HCT116 (cell line): ENCODE measurements around the gene CEP120. TPM values are rescaled to one million over a fixed set of nuclear protein-coding genes. Genes with fewer than 3 reads are reported as not detected.

Experiments used
- ATAC-seq: fragments of 200-7000 bp; cut with Tn5 transposase; 2 replicates; pipeline ENCODE4 v1.9.1; 2020; ENCODE audit warnings: mild to moderate bottlenecking, moderate library complexity
- BruUV-seq: library from RNA; stranded (reverse); fragments of 400-500 nt; replicated peaks from 2 replicates; lab custom pipeline; 2021; lab: Mats Ljungman, UMichigan
- CTCF ChIA-PET: fragments of 300-600 bp; sonication (Branson Sonifier 250); formaldehyde crosslinking; loops from one replicate; lab custom pipeline; 2021; ENCODE audit warnings: antibody characterized with exemption; lab: Charles Lee
- POLR2A ChIA-PET: fragments of 300-600, 350-600 bp; sonication (Branson Sonifier 250); formaldehyde crosslinking; loops from one replicate; lab custom pipeline; 2021; ENCODE audit warnings: antibody characterized with exemption; lab: Charles Lee
- RAD21 ChIA-PET, 2 experiments: fragments of 300-600 bp; sonication (Branson Sonifier 250); formaldehyde crosslinking; loops; one replicate each; lab custom pipeline; 2023; ENCODE audit warnings: low total read pairs in 2 of 2; ENCODE audit not compliant: uncharacterized antibody in 2 of 2, unreplicated experiment in 2 of 2, low non-redundant PET in 1 of 2; lab: Charles Lee
- DNase-seq: peaks from one replicate; pipeline ENCODE4 v3.0.0-alpha.2; 2010; ENCODE audit warnings: low read depth, low spot score
- H2AFZ ChIP-seq: fragments of 200-600 bp; shearing (Covaris generic), sonication (generic); 2 replicates; pipeline ENCODE4 v1.6.1; 2017; ENCODE audit warnings: low read depth, mixed run types, mixed read lengths, antibody characterized with exemption, low read length; ENCODE audit not compliant: poor library complexity, severe bottlenecking
- H3K27ac ChIP-seq: 2 replicates; pipeline ENCODE4 v1.5.1; 2012; ENCODE audit warnings: low read depth, low read length
- H3K27me3 ChIP-seq: fragments of 200-600 bp; sonication (generic); 2 replicates; pipeline ENCODE4 v1.6.1; 2016; ENCODE audit warnings: mixed run types, low read length, mixed read lengths; ENCODE audit not compliant: insufficient read depth
- H3K36me3 ChIP-seq, 2 experiments: fragments of 200-500 bp in 1 of 2; fragments of 200-600 bp in 1 of 2; sonication (Bioruptor generic) in 1 of 2; sonication (generic) in 1 of 2; 2 replicates each; pipeline versions ENCODE4 v1.5.1 to v1.6.1; 2014 to 2016; ENCODE audit warnings: low read length in 2 of 2, inconsistent platforms in 1 of 2, mixed read lengths in 1 of 2, mixed run types in 1 of 2; ENCODE audit not compliant: insufficient read depth in 2 of 2, control insufficient read depth in 1 of 2
- H3K4me1 ChIP-seq, 2 experiments: fragments of 200-600 bp in 1 of 2; sonication (generic) in 1 of 2; 2 replicates each; pipeline versions ENCODE4 v1.5.1 to v1.6.1; 2012 to 2017; ENCODE audit warnings: low read length in 2 of 2, inconsistent platforms in 1 of 2, mild to moderate bottlenecking in 1 of 2, mixed read lengths in 1 of 2, mixed run types in 1 of 2, moderate library complexity in 1 of 2; ENCODE audit not compliant: insufficient read depth in 2 of 2, control insufficient read depth in 1 of 2
- H3K4me2 ChIP-seq: fragments of 200-600 bp; sonication (generic); 2 replicates; pipeline ENCODE4 v1.6.1; 2017; ENCODE audit warnings: mixed run types, low read length, mixed read lengths
- H3K4me3 ChIP-seq, 2 experiments: fragments of 200-600 bp in 1 of 2; sonication (generic) in 1 of 2; replicated peaks in 1 of 2; 2 replicates each; pipeline ENCODE4 v1.5.1; 2011 to 2016; ENCODE audit warnings: low read length in 2 of 2, control low read depth in 1 of 2, low read depth in 1 of 2, mild to moderate bottlenecking in 1 of 2, mixed read lengths in 1 of 2, mixed run types in 1 of 2
- H3K79me2 ChIP-seq: fragments of 200-600 bp; sonication (generic); 2 replicates; pipeline ENCODE4 v1.6.1; 2017; ENCODE audit warnings: mild to moderate bottlenecking, mixed run types, low read length, moderate library complexity, mixed read lengths; ENCODE audit not compliant: insufficient read depth
- H3K9ac ChIP-seq: fragments of 200-600 bp; sonication (generic); 2 replicates; pipeline ENCODE4 v1.6.1; 2016; ENCODE audit warnings: low read length, mixed read lengths
- H3K9me2 ChIP-seq: fragments of 200-600 bp; sonication (generic), shearing (Covaris generic); 2 replicates; pipeline ENCODE4 v1.6.1; 2017; ENCODE audit warnings: mixed run types, mild to moderate bottlenecking, moderate library complexity; ENCODE audit not compliant: insufficient read depth
- H3K9me3 ChIP-seq, 2 experiments: fragments of 200-500 bp in 1 of 2; fragments of 200-600 bp in 1 of 2; sonication (Bioruptor generic) in 1 of 2; sonication (generic) in 1 of 2; 2 replicates each; pipeline ENCODE4 v1.6.1; 2014 to 2017; ENCODE audit warnings: low read length in 2 of 2, mixed read lengths in 2 of 2, inconsistent platforms in 1 of 2, low read depth in 1 of 2, mild to moderate bottlenecking in 1 of 2, mixed run types in 1 of 2, moderate library complexity in 1 of 2; ENCODE audit not compliant: control insufficient read depth in 1 of 2, insufficient read depth in 1 of 2
- H4K20me1 ChIP-seq: fragments of 200-600 bp; sonication (generic), shearing (Covaris generic); 2 replicates; pipeline ENCODE4 v1.6.1; 2017; ENCODE audit warnings: mixed run types, mild to moderate bottlenecking, moderate library complexity; ENCODE audit not compliant: insufficient read depth
- CBX3 ChIP-seq: IDR thresholded peaks from 2 replicates; pipeline ENCODE4 v1.6.1; 2012; ENCODE audit warnings: low read depth
- CEBPB ChIP-seq: IDR thresholded peaks from 2 replicates; pipeline ENCODE4 v1.6.1; 2012; ENCODE audit warnings: low read depth
- EGR1 ChIP-seq: IDR thresholded peaks from 2 replicates; pipeline ENCODE4 v1.6.1; 2012; ENCODE audit warnings: low read depth
- ELF1 ChIP-seq: IDR thresholded peaks from 2 replicates; pipeline ENCODE4 v1.6.1; 2012; ENCODE audit warnings: low read depth, borderline replicate concordance
- EZH2 ChIP-seq: fragments of 200-600 bp; sonication (generic); IDR thresholded peaks from 2 replicates; pipeline ENCODE4 v1.6.1; 2017; ENCODE audit warnings: antibody characterized with exemption, mixed run types
- EZH2phosphoT487 ChIP-seq: fragments of 200-600 bp; IDR thresholded peaks from 2 replicates; pipeline ENCODE4 v1.6.1; 2018; ENCODE audit warnings: antibody characterized with exemption, borderline replicate concordance
- JUND ChIP-seq: IDR thresholded peaks from 2 replicates; pipeline ENCODE4 v1.6.1; 2012
- POLR2AphosphoS5 ChIP-seq: IDR thresholded peaks from 2 replicates; pipeline ENCODE4 v1.6.1; 2011; ENCODE audit warnings: mild to moderate bottlenecking, low read depth, low read length, moderate library complexity
- REST ChIP-seq: IDR thresholded peaks from 2 replicates; pipeline ENCODE4 v1.6.1; 2012; ENCODE audit warnings: low read depth
- SP1 ChIP-seq: IDR thresholded peaks from 2 replicates; pipeline ENCODE4 v1.6.1; 2012; ENCODE audit warnings: low read depth
- ZFX ChIP-seq: fragments of 450-650 bp; IDR thresholded peaks from 2 replicates; pipeline ENCODE4 v1.6.1; 2017
- ZNF274 ChIP-seq: fragments of 200-500 bp; sonication (Bioruptor generic); IDR thresholded peaks from 2 replicates; pipeline ENCODE4 v1.6.1; 2014; ENCODE audit warnings: mild to moderate bottlenecking, low read depth, low read length, inconsistent platforms
- intact Hi-C: fragments of 100-400 bp; cut with micrococcal nuclease; formaldehyde crosslinking; loops from 2 replicates; pipeline ENCODE4 v1.10.0; 2022
- total RNA-seq: library from RNA; stranded (reverse); gene quantifications from one replicate; pipeline ENCODE4 v1.2.1, GENCODE V29; 2021; ENCODE audit not compliant: unreplicated experiment
- TF ChIP-seq, protein P1 (sequence below), 3 experiments: fragments of 200-600 bp in 1 of 3; sonication (generic) in 1 of 3; IDR thresholded peaks in 2 of 3; conservative IDR thresholded peaks in 1 of 3; 2 replicates each; pipeline ENCODE4 v1.5.1; 2012 to 2017; ENCODE audit warnings: low read depth in 2 of 3, low read length in 2 of 3, antibody characterized with exemption in 1 of 3, borderline replicate concordance in 1 of 3, control low read depth in 1 of 3, mild to moderate bottlenecking in 1 of 3, mixed read lengths in 1 of 3, mixed run types in 1 of 3, moderate library complexity in 1 of 3; ENCODE audit not compliant: insufficient read depth in 1 of 3
- TF ChIP-seq, protein P2 (sequence below): IDR thresholded peaks from 2 replicates; pipeline ENCODE4 v1.6.1; 2011; ENCODE audit warnings: mild to moderate bottlenecking, low read length, moderate library complexity; ENCODE audit not compliant: insufficient replicate concordance; ENCODE audit errors: extremely low read depth
- TF ChIP-seq, protein P3 (sequence below): IDR thresholded peaks from 2 replicates; pipeline ENCODE4 v1.6.1; 2012

CEP120 gene
- total RNA-seq, 1 experiment from 2014 or later, result 30.2 TPM

GRCh38 chr5:123450640-123451039 lies 27.4 kb upstream of the CEP120 start:
- TF ChIP-seq, protein P1, sequence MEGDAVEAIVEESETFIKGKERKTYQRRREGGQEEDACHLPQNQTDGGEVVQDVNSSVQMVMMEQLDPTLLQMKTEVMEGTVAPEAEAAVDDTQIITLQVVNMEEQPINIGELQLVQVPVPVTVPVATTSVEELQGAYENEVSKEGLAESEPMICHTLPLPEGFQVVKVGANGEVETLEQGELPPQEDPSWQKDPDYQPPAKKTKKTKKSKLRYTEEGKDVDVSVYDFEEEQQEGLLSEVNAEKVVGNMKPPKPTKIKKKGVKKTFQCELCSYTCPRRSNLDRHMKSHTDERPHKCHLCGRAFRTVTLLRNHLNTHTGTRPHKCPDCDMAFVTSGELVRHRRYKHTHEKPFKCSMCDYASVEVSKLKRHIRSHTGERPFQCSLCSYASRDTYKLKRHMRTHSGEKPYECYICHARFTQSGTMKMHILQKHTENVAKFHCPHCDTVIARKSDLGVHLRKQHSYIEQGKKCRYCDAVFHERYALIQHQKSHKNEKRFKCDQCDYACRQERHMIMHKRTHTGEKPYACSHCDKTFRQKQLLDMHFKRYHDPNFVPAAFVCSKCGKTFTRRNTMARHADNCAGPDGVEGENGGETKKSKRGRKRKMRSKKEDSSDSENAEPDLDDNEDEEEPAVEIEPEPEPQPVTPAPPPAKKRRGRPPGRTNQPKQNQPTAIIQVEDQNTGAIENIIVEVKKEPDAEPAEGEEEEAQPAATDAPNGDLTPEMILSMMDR (IDR thresholded peaks at IDR 0.05 in 2 of 3, conservative IDR thresholded peaks at IDR 0.05 in 1 of 3; ENCODE audit: borderline replicate concordance in 1 of 3, insufficient read depth in 1 of 3, low read depth in 2 of 3, low read length in 2 of 3), result no peak
- TF ChIP-seq EZH2phosphoT487 (no peak), ELF1 (no peak), EGR1 (no peak), CBX3 (no peak), ZFX (no peak), REST (no peak), ZNF274 (no peak), JUND (no peak), SP1 (no peak), EZH2 (no peak), CEBPB (no peak), POLR2AphosphoS5 (no peak)
- TF ChIP-seq, protein P2, sequence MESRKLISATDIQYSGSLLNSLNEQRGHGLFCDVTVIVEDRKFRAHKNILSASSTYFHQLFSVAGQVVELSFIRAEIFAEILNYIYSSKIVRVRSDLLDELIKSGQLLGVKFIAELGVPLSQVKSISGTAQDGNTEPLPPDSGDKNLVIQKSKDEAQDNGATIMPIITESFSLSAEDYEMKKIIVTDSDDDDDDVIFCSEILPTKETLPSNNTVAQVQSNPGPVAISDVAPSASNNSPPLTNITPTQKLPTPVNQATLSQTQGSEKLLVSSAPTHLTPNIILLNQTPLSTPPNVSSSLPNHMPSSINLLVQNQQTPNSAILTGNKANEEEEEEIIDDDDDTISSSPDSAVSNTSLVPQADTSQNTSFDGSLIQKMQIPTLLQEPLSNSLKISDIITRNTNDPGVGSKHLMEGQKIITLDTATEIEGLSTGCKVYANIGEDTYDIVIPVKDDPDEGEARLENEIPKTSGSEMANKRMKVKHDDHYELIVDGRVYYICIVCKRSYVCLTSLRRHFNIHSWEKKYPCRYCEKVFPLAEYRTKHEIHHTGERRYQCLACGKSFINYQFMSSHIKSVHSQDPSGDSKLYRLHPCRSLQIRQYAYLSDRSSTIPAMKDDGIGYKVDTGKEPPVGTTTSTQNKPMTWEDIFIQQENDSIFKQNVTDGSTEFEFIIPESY, result no peak
- TF ChIP-seq, protein P3, sequence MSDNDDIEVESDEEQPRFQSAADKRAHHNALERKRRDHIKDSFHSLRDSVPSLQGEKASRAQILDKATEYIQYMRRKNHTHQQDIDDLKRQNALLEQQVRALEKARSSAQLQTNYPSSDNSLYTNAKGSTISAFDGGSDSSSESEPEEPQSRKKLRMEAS, result no peak
- DNase-seq (no peak), ATAC-seq (no peak)
- no peak overlapping the region for H3K27ac ChIP-seq
- H3K4me3 ChIP-seq, result no peak overlapping the region
- no peak overlapping the region for H2AFZ ChIP-seq
- intact Hi-C loops, result no loop called here
- no peaks in the 10 kb centered on the region for H3K9me3 ChIP-seq
- CTCF ChIA-PET, result no interaction called here
- H3K9me2 ChIP-seq, result no peaks in the 10 kb centered on the region
- H3K4me2 ChIP-seq, result no peak overlapping the region
- H4K20me1 ChIP-seq, result no peaks in the 10 kb centered on the region
- RAD21 ChIA-PET, result no interaction called here
- H3K9ac ChIP-seq, result no peak overlapping the region
- H3K27me3 ChIP-seq, result no peaks in the 10 kb centered on the region
- H3K79me2 ChIP-seq, result no peaks in the 10 kb centered on the region
- POLR2A ChIA-PET, result no interaction called here
- H3K4me1 ChIP-seq, result no peaks in the 10 kb centered on the region
- no peaks in the 10 kb centered on the region for H3K36me3 ChIP-seq
- BruUV-seq, result no TSS peak
